CD4-positive, alpha-beta T cell treated with Interferon gamma for 1 hour (primary cell): ENCODE data around the gene DOLK.
A peak's percentile ranks its signal among the peaks of the same experiment; 100 is the strongest.

Source experiments
- DNase-seq: peaks from one replicate; pipeline ENCODE4 v3.0.0-alpha.2; 2020

The DOLK gene

GRCh38 chr9:128903871-128904620 lies 43.4 kb downstream of the DOLK start:
- DNase-seq, result no peak

GRCh38 chr9:128903079-128903461 lies 44.3 kb downstream of the DOLK start:
- DNase-seq, result no peak

- peak; percentile 85 for DNase-seq
Measured at GRCh38 chr9:128902351-128903078, 44.9 kb downstream of the DOLK start.

- DNase-seq, result no peak
Measured at GRCh38 chr9:128901822-128902221, 45.6 kb downstream of the DOLK start.

- no peak for DNase-seq
Measured at GRCh38 chr9:128901379-128901778, 46.0 kb downstream of the DOLK start.

GRCh38 chr9:128899566-128900322 lies 47.7 kb downstream of the DOLK start:
- no peak for DNase-seq

- DNase-seq, result no peak
Measured at GRCh38 chr9:128898845-128899565, 48.4 kb downstream of the DOLK start.

- no peak for DNase-seq
Measured at GRCh38 chr9:128898382-128898781, 49.0 kb downstream of the DOLK start.

GRCh38 chr9:128895556-128895955 lies 51.8 kb downstream of the DOLK start:
- no peak for DNase-seq
